Panc1 (cell line): Measurements from ENCODE around the gene KIF1A.

Experiments used
- TCF7L2 ChIP-seq: IDR thresholded peaks from 2 replicates; pipeline ENCODE4 v1.6.1; 2011; ENCODE audit warnings: mild to moderate bottlenecking, low read depth, low read length, inconsistent platforms
- TF ChIP-seq, protein P1 (sequence below): fragments of 450-650 bp; IDR thresholded peaks from 2 replicates; pipeline ENCODE4 v1.5.1; 2017; ENCODE audit warnings: mild to moderate bottlenecking

GRCh38 chr2:240705204-240705791 is 114.7 kb downstream of the KIF1A start:
- TF ChIP-seq, protein P1, sequence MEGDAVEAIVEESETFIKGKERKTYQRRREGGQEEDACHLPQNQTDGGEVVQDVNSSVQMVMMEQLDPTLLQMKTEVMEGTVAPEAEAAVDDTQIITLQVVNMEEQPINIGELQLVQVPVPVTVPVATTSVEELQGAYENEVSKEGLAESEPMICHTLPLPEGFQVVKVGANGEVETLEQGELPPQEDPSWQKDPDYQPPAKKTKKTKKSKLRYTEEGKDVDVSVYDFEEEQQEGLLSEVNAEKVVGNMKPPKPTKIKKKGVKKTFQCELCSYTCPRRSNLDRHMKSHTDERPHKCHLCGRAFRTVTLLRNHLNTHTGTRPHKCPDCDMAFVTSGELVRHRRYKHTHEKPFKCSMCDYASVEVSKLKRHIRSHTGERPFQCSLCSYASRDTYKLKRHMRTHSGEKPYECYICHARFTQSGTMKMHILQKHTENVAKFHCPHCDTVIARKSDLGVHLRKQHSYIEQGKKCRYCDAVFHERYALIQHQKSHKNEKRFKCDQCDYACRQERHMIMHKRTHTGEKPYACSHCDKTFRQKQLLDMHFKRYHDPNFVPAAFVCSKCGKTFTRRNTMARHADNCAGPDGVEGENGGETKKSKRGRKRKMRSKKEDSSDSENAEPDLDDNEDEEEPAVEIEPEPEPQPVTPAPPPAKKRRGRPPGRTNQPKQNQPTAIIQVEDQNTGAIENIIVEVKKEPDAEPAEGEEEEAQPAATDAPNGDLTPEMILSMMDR, result no peak
- TF ChIP-seq TCF7L2, result no peak
